IMR-90 (cell line): ENCODE results near the gene MDP1. TPM values are rescaled to one million over a fixed set of nuclear protein-coding genes. Genes with fewer than 3 reads are reported as not detected.

Source experiments
- ATAC-seq: fragments of 200-7000 bp; cut with Tn5 transposase; 2 replicates; pipeline ENCODE4 v1.9.1; 2020; ENCODE audit warnings: low read depth, mild to moderate bottlenecking, moderate library complexity
- BruUV-seq: library from RNA; stranded (reverse); fragments of 400-500 nt; replicated peaks from 2 replicates; lab custom pipeline; 2021; lab: Mats Ljungman, UMichigan
- CTCF ChIA-PET: fragments of 300-600 bp; formaldehyde crosslinking; extraction: SDS; loops from one replicate; lab custom pipeline; 2021; ENCODE audit warnings: antibody characterized with exemption; lab: Yijun Ruan, JAX
- POLR2A ChIA-PET: fragments of 300-600 bp; sonication (Branson Sonifier 250); formaldehyde crosslinking; loops from one replicate; lab custom pipeline; 2022; ENCODE audit warnings: antibody characterized with exemption; ENCODE audit not compliant: unreplicated experiment; lab: Charles Lee
- DNase-seq: peaks from one replicate; pipeline ENCODE4 v3.0.0; 2013
- H2AFZ ChIP-seq: replicated peaks from 2 replicates; pipeline ENCODE3; 2013; ENCODE audit warnings: low read length, mild to moderate bottlenecking; ENCODE audit not compliant: poor library complexity
- H2AK5ac ChIP-seq: 2 replicates; pipeline ENCODE4 v1.6.1; 2013; ENCODE audit warnings: low read depth, low read length, inconsistent platforms
- H2AK9ac ChIP-seq: replicated peaks from 2 replicates; pipeline ENCODE3; 2013; ENCODE audit warnings: mild to moderate bottlenecking, low read depth, low read length, moderate library complexity; ENCODE audit not compliant: poor library complexity
- H2BK120ac ChIP-seq: 2 replicates; pipeline ENCODE4 v1.6.1; 2013; ENCODE audit warnings: low read depth, low read length, inconsistent platforms
- H2BK15ac ChIP-seq: 3 replicates; pipeline ENCODE4 v1.6.1; 2013; ENCODE audit warnings: low read depth, low read length, inconsistent platforms
- H2BK20ac ChIP-seq: 2 replicates; pipeline ENCODE4 v1.6.1; 2013; ENCODE audit warnings: low read depth, mild to moderate bottlenecking, inconsistent platforms, low read length, moderate library complexity
- H2BK5ac ChIP-seq: 2 replicates; pipeline ENCODE4 v1.6.1; 2013; ENCODE audit warnings: mild to moderate bottlenecking, low read depth, low read length, inconsistent platforms; ENCODE audit not compliant: poor library complexity, severe bottlenecking
- H3K14ac ChIP-seq: replicated peaks from 2 replicates; pipeline ENCODE4 v1.6.1; 2013; ENCODE audit warnings: low read depth, low read length, inconsistent platforms
- H3K18ac ChIP-seq: 2 replicates; pipeline ENCODE4 v1.6.1; 2013; ENCODE audit warnings: low read depth, low read length, control low read depth
- H3K23ac ChIP-seq: 2 replicates; pipeline ENCODE4 v1.6.1; 2013; ENCODE audit warnings: low read depth, low read length, inconsistent platforms
- H3K27ac ChIP-seq: 2 replicates; pipeline ENCODE4 v1.5.1; 2013; ENCODE audit warnings: mild to moderate bottlenecking, control low read depth, low read length; ENCODE audit not compliant: insufficient read depth
- H3K27me3 ChIP-seq: 2 replicates; pipeline ENCODE4 v1.6.1; 2013; ENCODE audit warnings: low read length; ENCODE audit not compliant: control insufficient read depth, insufficient read depth
- H3K36me3 ChIP-seq: 2 replicates; pipeline ENCODE4 v1.6.1; 2013; ENCODE audit warnings: low read length, mixed read lengths; ENCODE audit not compliant: control insufficient read depth, insufficient read depth
- H3K4ac ChIP-seq: 2 replicates; pipeline ENCODE4 v1.6.1; 2013; ENCODE audit warnings: low read depth, low read length, inconsistent platforms
- H3K4me1 ChIP-seq: 2 replicates; pipeline ENCODE4 v1.6.1; 2013; ENCODE audit warnings: low read length, mixed read lengths; ENCODE audit not compliant: control insufficient read depth, insufficient read depth
- H3K4me2 ChIP-seq: 2 replicates; pipeline ENCODE4 v1.6.1; 2013; ENCODE audit warnings: low read depth, mild to moderate bottlenecking, control low read depth, low read length, moderate library complexity
- H3K4me3 ChIP-seq: 2 replicates; pipeline ENCODE4 v1.5.1; 2013; ENCODE audit warnings: low read depth, mild to moderate bottlenecking, control low read depth, low read length, moderate library complexity; ENCODE audit not compliant: insufficient read depth
- H3K56ac ChIP-seq: 2 replicates; pipeline ENCODE4 v1.6.1; 2013; ENCODE audit warnings: low read length, inconsistent platforms; ENCODE audit not compliant: insufficient read depth; ENCODE audit errors: extremely low read depth
- H3K79me1 ChIP-seq, 2 experiments: 2 replicates each; pipeline ENCODE4 v1.6.1; 2013; ENCODE audit warnings: low read length in 2 of 2, inconsistent platforms in 1 of 2, low read depth in 1 of 2
- H3K9ac ChIP-seq: 2 replicates; pipeline ENCODE4 v1.6.1; 2013; ENCODE audit warnings: low read depth, low read length, control low read depth
- H3K9me1 ChIP-seq: 2 replicates; pipeline ENCODE4 v1.6.1; 2013; ENCODE audit warnings: low read length, inconsistent platforms; ENCODE audit not compliant: insufficient read depth
- H3K9me3 ChIP-seq: 2 replicates; pipeline ENCODE4 v1.6.1; 2013; ENCODE audit warnings: low read length; ENCODE audit not compliant: control insufficient read depth, insufficient read depth
- H4K20me1 ChIP-seq: 2 replicates; pipeline ENCODE4 v1.6.1; 2013; ENCODE audit warnings: low read length, inconsistent platforms; ENCODE audit not compliant: insufficient read depth
- H4K5ac ChIP-seq: 2 replicates; pipeline ENCODE4 v1.6.1; 2013; ENCODE audit warnings: mild to moderate bottlenecking, low read depth, low read length, control low read depth
- H4K8ac ChIP-seq, 2 experiments: 2 replicates each; pipeline ENCODE4 v1.6.1; 2013; ENCODE audit warnings: low read depth in 2 of 2, low read length in 2 of 2, control low read depth in 1 of 2, inconsistent platforms in 1 of 2
- H4K91ac ChIP-seq: 2 replicates; pipeline ENCODE4 v1.6.1; 2013; ENCODE audit warnings: low read depth, low read length, inconsistent platforms; ENCODE audit not compliant: insufficient read depth
- BHLHE40 ChIP-seq: fragments of 150-350 bp; IDR thresholded peaks from 2 replicates; pipeline ENCODE4 v1.6.1; 2016; ENCODE audit warnings: mild to moderate bottlenecking, low read depth, low read length
- CEBPB ChIP-seq: IDR thresholded peaks from 2 replicates; pipeline ENCODE4 v1.6.1; 2012; ENCODE audit warnings: low read depth, low read length, improper control_type of control experiment
- CHD1 ChIP-seq: IDR thresholded peaks from 2 replicates; pipeline ENCODE4 v1.6.1; 2012; ENCODE audit warnings: low read depth, low read length, improper control_type of control experiment
- CTCF ChIP-seq: conservative IDR thresholded peaks from 2 replicates; pipeline ENCODE4 v1.5.1; 2012; ENCODE audit warnings: mild to moderate bottlenecking, low read depth, low read length, improper control_type of control experiment
- FOS ChIP-seq: fragments of 150-350 bp; IDR thresholded peaks from 2 replicates; pipeline ENCODE4 v1.6.1; 2016; ENCODE audit warnings: low read depth, low read length
- MAFK ChIP-seq: IDR thresholded peaks from 2 replicates; pipeline ENCODE4 v1.6.1; 2012; ENCODE audit warnings: low read depth, low read length, improper control_type of control experiment
- MXI1 ChIP-seq: IDR thresholded peaks from 2 replicates; pipeline ENCODE4 v1.6.1; 2012; ENCODE audit warnings: low read depth, mild to moderate bottlenecking, low read length, moderate library complexity, borderline replicate concordance
- POLR2A ChIP-seq: IDR thresholded peaks from 2 replicates; pipeline ENCODE4 v1.6.1; 2012; ENCODE audit warnings: mild to moderate bottlenecking, low read depth, low read length
- RFX5 ChIP-seq: IDR thresholded peaks from 2 replicates; pipeline ENCODE4 v1.8.0; 2012; ENCODE audit warnings: low read depth, mild to moderate bottlenecking, low read length, moderate library complexity
- SMC3 ChIP-seq: fragments of 150-350 bp; IDR thresholded peaks from 2 replicates; pipeline ENCODE4 v1.6.1; 2016; ENCODE audit warnings: low read depth, mild to moderate bottlenecking, antibody characterized with exemption, low read length, moderate library complexity
- USF2 ChIP-seq: fragments of 150-350 bp; IDR thresholded peaks from 2 replicates; pipeline ENCODE4 v1.6.1; 2017; ENCODE audit warnings: mild to moderate bottlenecking, antibody characterized with exemption, low read length, low read depth
- WGBS, 2 experiments: methylation state at CpG; one replicate each; pipeline versions ENCODE4 v1.1.5 to v1.1.7; 2013; ENCODE audit warnings: missing lambda C conversion rate in 2 of 2; ENCODE audit not compliant: insufficient read length in 1 of 2; ENCODE audit errors: extremely low coverage in 2 of 2; 5-methylcytosine and 5-hydroxymethylcytosine counted together
- dilution Hi-C: fragments of 300-500 bp; cut with HindIII; formaldehyde crosslinking; loops from one replicate; pipeline ENCODE4 v1.14.3; 2018; ENCODE audit warnings: low sequenced_read_pairs; ENCODE audit not compliant: unreplicated experiment
- in situ Hi-C: fragments of 300-500 bp; cut with MboI; formaldehyde crosslinking; loops from 3 replicates; pipeline ENCODE4 v1.14.3; 2019; ENCODE audit warnings: low sequenced_read_pairs, inconsistent platforms, mixed read lengths
- intact Hi-C: fragments of 100-400 bp; cut with micrococcal nuclease; formaldehyde crosslinking; loops from 2 replicates; pipeline ENCODE4 v1.10.0; 2022
- polyA plus RNA-seq, 3 experiments: library from polyadenylated mRNA; depleted of rRNA; stranded (reverse); fragments of >200 nt; gene quantifications; 2 replicates each; pipeline ENCODE4 v1.2.3, GENCODE V29; 2012; ENCODE audit warnings: low replicate concordance in 1 of 3
- total RNA-seq: library from RNA; depleted of rRNA; stranded (reverse); fragments of >200 nt; gene quantifications from 2 replicates; pipeline ENCODE4 v1.2.3, GENCODE V29; 2012
- TF ChIP-seq, protein P1 (sequence below): fragments of 150-350 bp; IDR thresholded peaks from 2 replicates; pipeline ENCODE4 v1.6.1; 2016; ENCODE audit warnings: low read depth, mild to moderate bottlenecking, low read length, moderate library complexity, borderline replicate concordance

The MDP1 gene
- total and polyA plus RNA-seq, 2 of the 4 experiments (the other 2 are of a cell fraction): 15.1 to 17.8 TPM

DNA sequence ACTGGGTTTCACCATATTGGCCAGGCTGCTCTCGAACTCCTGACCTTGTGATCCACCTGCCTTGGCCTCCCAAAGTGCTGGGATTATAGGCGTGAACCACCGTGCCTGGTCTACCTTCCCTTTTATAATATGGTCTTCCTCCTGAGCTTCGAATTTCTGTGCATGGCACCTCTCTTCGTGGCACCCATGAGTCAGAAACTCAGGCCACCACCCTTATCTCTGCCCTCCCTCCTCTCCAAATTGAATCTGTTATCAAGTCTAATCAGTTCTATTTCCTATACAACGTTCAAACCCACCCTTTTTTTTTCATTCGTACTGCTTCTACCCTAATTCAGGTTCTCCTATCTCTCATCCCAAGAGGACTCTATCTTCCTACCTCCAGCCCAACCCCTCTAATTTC is 31.6 kb upstream of the MDP1 start:
- no peak for ATAC-seq
- H3K9ac ChIP-seq: no peak overlapping the region
- no peak overlapping the region for H2BK15ac ChIP-seq
- H3K4me2 ChIP-seq: no peak overlapping the region
- BruUV-seq: no TSS peak
- intact Hi-C loops: no loop called here
- H3K56ac ChIP-seq: no peak overlapping the region
- H3K27ac ChIP-seq: no peak overlapping the region
- no peaks in the 10 kb centered on the region; the same call in 1 of the 2 replicates for H4K20me1 ChIP-seq
- H3K9me1 ChIP-seq: peaks cover 20% of the 10 kb centered on the region
- no peaks in the 10 kb centered on the region for H3K27me3 ChIP-seq
- POLR2A ChIA-PET: no interaction called here
- no peak overlapping the region for H2AK5ac ChIP-seq
- no peak overlapping the region for H4K8ac ChIP-seq
- no peak overlapping the region for H2AFZ ChIP-seq
- no peak for DNase-seq
- dilution Hi-C loops: no loop called here
- H4K5ac ChIP-seq: no peak overlapping the region
- no peak overlapping the region for H3K4me3 ChIP-seq
- H2BK5ac ChIP-seq: no peak overlapping the region
- in situ Hi-C loops: no loop called here
- H3K4ac ChIP-seq: no peak overlapping the region
- CTCF ChIA-PET: interaction anchor here (1.0 kb wide), 1 partner anchor 49 kb away, joined by 3 read pairs; no protein-coding TSS in a partner anchor
- no peak overlapping the region for H4K91ac ChIP-seq
- H2AK9ac ChIP-seq: no peak overlapping the region
- H3K18ac ChIP-seq: no peak overlapping the region
- H2BK20ac ChIP-seq: no peak overlapping the region
- no peak overlapping the region for H3K23ac ChIP-seq
- no peak overlapping the region for H2BK120ac ChIP-seq
- H3K36me3 ChIP-seq: no peaks in the 10 kb centered on the region
- TF ChIP-seq RFX5 (no peak), MXI1 (no peak), FOS (no peak), MAFK (no peak), USF2 (no peak), CEBPB (no peak), SMC3 (no peak), CTCF (no peak), POLR2A (no peak), BHLHE40 (no peak), CHD1 (no peak)
- TF ChIP-seq, protein P1, sequence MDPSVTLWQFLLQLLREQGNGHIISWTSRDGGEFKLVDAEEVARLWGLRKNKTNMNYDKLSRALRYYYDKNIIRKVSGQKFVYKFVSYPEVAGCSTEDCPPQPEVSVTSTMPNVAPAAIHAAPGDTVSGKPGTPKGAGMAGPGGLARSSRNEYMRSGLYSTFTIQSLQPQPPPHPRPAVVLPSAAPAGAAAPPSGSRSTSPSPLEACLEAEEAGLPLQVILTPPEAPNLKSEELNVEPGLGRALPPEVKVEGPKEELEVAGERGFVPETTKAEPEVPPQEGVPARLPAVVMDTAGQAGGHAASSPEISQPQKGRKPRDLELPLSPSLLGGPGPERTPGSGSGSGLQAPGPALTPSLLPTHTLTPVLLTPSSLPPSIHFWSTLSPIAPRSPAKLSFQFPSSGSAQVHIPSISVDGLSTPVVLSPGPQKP: no peak
- WGBS, 2 experiments: 69% methylated on average over 2 of the region's 7 CpGs; no CpG with 5 or more reads in 1 of the 2 experiments
- H3K79me1 ChIP-seq: peaks cover 0 to 4% of the 10 kb centered on the region in 2 experiments; a peak in 2 of 4 replicates
- H3K9me3 ChIP-seq: no peaks in the 10 kb centered on the region
- H3K14ac ChIP-seq: no peak overlapping the region
- H3K4me1 ChIP-seq: peaks cover 16% of the 10 kb centered on the region
